NCI-H460 (cell line): ENCODE results near the gene GLTP. TPM values are rescaled to one million over a fixed set of nuclear protein-coding genes. Genes with fewer than 3 reads are reported as not detected.

Experiments
- DNase-seq: peaks from one replicate; pipeline ENCODE4 v3.0.0-alpha.2; 2016; ENCODE audit warnings: low read depth; ENCODE audit errors: extremely low read depth
- small RNA-seq, 2 experiments: library from RNA; depleted of rRNA; stranded (forward); fragments of <200 nt; gene quantifications; one replicate each; pipeline ENCODE3, GENCODE V24; 2014
- total RNA-seq: library from RNA; depleted of rRNA; stranded (reverse); fragments of >200 nt; shearing (Covaris generic); gene quantifications from 2 replicates; pipeline ENCODE4 v1.2.3, GENCODE V29; 2014; rRNA removed

GLTP gene
- total RNA-seq, 1 experiment from 2014 or later, result 139 TPM

DNA sequence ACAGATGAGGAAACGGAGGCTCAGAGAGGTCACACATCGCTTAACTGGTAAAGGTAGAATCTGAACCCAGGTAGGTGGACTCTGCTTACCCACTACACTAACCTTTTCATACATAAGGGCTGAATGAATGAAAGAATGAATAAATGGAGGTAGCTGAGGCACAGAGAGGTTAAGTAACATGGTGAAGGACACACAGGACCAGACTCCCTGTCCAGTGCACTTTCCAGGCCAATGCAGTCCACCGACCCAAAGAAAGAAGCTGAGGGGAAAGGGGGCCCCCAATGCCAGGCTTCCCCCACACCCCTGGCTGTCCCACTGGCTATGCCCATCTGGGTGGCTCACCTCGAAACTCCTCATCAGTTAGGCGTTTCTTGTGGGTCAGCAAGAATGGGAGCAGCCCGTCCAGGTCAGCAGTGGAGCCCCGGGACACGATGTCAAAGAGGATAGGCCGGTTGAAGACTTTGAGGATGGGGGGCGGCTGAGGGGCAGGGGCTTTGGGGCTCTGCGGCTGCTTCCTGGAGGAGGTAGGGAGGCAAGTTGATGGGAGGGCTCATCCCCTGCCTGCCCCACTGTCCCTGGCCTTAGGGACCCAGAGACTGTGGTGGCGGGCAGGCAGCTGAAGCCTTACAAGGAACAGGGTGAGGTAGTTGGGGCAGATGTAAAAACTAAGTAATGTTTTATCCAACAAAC is 72.2 kb downstream of the GLTP start:
- no peak for DNase-seq

DNA sequence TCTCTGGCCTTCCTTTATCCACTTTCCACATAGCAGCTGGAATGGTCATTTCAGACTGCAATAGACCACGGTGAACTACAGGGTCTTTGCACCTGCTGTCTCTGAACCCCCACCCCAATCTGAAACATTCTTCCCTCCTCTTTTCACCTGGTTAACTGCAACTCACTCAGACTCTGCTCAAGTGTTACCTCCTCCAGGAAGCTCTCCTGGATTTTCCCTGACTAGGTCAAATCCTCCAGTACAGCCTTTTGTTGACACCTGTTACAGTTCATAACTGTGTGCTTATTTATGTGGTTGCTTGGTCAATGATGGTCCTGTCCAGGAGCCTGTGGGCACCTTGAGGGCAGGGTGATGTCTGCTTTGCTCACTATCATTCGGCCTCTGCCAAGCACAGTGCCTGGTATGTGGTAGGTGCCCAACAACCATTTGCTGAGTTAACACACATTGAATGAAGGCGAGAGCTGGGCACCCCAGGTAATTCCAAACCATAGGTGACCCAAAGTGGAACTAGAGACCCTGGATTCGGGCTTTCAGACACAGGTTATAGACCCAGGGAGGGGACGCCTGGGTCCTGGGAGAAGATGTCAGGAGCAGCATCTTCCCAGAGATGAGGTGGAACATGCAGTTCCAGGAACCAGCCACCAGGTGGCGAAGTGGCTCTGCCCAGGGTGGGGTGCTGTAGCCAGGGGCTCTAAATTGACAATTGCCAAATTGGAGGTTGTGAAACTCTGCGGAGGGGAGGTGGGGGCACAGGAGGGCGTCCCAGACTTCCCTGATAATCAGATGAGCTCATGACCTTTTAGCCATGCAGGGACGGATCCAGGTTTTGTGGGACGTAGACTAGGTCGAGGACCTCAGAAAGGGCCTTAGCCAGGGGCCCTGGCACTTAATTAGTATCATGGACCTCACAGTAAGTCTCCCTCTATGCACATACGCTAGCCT is 75.2 kb downstream of the GLTP start:
- peak; percentile 39 for DNase-seq

DNA sequence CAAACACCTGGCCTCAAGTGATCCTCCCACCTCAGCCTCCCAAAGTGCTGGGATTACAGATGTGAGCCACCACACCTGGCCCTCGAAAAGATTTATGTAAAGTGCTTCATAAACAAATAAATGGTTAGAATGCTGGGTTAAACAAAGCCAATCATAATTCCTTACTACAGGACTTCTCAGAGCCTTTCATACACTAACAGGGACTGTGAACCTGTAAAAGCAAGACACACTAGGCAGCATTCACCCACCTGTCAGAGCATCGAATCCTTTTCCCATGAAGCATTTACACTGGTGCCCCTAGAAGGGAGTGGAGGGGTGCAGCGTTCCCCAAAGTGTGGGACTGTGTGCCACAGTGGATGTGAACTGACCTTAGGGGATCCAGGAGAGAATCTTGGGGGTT is 76.7 kb downstream of the GLTP start:
- no peak for DNase-seq

DNA sequence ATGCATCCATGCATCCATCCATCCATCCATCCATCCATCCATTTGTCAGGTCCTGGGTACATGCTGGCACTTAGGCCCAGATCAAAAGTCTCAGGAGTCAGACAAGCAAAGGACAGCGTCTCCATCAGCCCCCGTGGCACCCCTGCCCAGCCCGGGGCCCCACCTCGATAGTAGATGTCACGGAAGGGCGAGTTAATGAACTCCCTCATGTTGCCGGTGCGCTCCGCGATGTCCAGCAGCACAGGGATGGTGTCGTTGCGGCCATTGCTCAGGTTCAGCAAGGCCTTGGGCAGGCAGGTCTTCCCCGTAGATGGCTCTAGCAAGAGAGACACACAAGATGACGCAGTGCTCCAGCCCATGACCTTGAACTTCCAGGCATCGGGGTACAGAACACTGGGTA is 77.5 kb downstream of the GLTP start:
- no peak for DNase-seq

Small RNAs within 50 kb of the gene (small RNA-seq; reads per million reads assigned to genes)
- gene MIR4497, result 0 reads per million in 2 experiments
- gene RN7SL441P, result 0 to 0.06 reads per million in 2 experiments

Other genes with a start within 250 kb of the GLTP start
- gene FAM222A, start 166.7 kb downstream of the GLTP start, total RNA-seq, result 0.25 and 0.78 TPM in 2 replicates
- not detected in 2 replicates for gene TRPV4, start 47.1 kb downstream of the GLTP start, total RNA-seq
- gene TCHP, start 19.7 kb upstream of the GLTP start, total RNA-seq, result 26.2 and 36.0 TPM in 2 replicates
- gene GIT2, start 115.8 kb upstream of the GLTP start, total RNA-seq, result 17.1 and 23.0 TPM in 2 replicates
- gene ANKRD13A, start 118.9 kb upstream of the GLTP start, total RNA-seq, result 14.6 and 15.8 TPM in 2 replicates
- 17.2 and 19.3 TPM in 2 replicates for gene C12orf76, start 168.0 kb upstream of the GLTP start, total RNA-seq
- gene IFT81, start 243.8 kb upstream of the GLTP start, total RNA-seq, result 10.3 and 10.9 TPM in 2 replicates